Measurements from ENCODE around the gene ZHX3.

Gene ZHX3

DNA sequence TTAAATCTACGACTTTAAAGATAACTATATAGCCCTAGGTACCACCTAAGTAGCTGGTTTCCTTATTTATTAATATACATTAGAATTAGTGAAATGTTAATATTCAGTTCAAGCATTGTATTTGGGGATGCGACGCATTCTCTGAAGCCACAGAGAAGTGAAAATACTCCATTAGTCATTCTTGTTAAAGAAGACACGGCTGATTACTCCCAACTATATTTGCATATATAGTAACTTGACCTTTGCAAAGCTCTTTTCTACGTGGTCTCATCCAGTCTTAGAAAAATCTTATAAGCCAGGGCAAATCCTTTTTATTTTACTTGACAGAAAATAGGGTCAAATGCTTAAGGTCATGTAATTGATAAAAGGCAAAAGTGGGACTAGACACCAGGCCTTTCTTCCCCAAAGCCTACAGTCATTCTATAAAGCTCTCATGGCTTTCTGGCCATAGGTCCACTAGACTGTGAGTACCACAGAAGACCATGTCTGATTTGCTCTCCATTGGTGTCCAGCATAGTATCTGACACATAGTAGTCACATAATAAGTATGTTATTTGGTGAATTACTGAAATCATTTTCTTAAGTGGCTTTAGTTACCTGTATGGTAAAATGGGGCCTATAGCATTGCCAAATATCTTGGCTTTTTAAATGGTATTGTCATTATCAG, 11.3 kb downstream of the ZHX3 start:
- in situ Hi-C loops (cut with MboI; ENCODE audit: low sequenced_read_pairs), result no loop called here

DNA sequence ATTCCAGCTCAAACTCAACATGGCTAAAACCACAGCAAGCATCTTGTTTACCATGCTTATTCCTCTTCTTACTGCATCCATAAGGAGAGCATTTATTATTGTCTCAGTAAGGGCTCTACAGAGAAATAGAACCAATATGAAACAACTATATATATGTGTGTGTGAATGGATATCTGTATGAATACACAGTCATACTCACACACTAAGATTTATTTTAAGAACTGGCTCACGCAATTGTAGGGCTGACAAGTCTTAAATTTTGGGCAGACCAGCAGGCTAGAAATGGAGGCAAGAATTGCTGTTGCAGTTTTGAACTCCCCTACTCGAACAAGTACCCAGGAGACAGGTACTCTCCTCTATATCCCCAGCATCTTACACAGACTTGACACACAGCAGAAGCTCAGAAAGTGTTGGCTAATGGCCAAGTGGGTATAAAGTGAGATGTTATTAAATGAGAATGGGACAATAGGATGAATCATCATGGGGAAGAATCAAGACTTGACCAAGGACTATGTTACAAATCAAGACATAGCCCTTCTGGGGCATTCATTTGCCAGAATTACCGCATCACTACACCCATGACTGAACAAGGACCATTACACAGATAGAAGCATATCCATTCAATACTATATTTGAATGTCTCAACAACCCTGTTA, 13.0 kb downstream of the ZHX3 start:
- in situ Hi-C loops (cut with MboI; ENCODE audit: low sequenced_read_pairs), result no loop called here

DNA sequence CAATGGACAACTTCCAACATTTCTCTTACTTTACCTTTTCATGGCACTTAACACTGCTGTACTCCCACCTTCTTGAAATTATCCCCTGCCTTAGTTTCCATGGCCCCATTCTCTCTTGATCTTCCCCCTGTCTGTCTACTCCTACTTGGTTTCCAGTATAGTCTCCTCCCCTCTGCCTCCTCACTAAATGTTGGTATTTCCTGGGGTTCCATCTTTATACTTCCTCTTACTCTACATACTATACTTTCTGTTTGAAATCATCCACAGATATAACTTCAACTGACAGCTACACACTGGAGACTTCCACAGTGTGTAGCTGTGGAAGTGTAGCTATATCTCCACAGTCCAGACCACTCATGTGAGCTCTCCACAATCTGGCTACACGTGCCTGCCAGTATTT, 13.5 kb downstream of the ZHX3 start:
- in situ Hi-C loops (cut with MboI; ENCODE audit: low sequenced_read_pairs), result no loop called here

DNA sequence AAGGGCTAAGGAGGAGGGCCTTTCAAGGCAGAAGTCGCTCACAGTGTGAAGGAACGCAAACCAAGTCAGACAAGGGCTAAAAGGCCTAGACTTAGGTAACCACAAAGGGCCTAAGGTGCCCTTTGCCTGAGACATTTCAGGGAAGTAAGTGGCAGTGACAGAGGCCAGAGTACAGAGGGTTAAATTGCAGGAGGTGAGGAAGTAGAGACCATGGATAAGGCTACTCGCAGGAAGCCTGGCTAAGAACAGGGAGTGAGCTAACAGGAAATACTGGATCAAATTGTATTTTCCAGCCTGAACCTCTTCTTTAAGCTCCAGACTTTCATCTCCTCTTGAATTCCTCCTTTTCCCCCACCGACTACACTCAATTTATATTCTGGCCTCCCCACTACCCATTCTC, 16.6 kb downstream of the ZHX3 start:
- in situ Hi-C loops (cut with MboI; ENCODE audit: low sequenced_read_pairs), result no loop called here

DNA sequence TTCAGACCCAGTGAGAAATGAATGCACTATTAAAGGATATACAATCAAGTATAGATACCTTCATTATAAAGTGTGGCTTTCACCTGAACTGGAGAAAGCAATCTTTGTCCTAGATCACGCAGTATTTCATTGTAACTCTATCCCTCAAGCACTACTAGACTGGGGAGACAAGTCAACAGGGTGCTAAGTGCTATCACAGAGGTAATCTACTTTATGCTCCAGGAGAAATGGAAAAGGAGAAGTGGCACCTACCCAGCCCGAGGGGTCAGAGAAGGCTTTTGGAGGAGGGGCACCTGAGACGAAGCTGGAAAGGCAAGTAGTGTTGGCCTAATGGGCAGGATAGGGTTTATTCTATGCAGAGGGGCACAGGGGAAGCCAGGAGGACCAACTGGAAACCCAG, 17.1 kb downstream of the ZHX3 start:
- in situ Hi-C loops (cut with MboI; ENCODE audit: low sequenced_read_pairs), result no loop called here

DNA sequence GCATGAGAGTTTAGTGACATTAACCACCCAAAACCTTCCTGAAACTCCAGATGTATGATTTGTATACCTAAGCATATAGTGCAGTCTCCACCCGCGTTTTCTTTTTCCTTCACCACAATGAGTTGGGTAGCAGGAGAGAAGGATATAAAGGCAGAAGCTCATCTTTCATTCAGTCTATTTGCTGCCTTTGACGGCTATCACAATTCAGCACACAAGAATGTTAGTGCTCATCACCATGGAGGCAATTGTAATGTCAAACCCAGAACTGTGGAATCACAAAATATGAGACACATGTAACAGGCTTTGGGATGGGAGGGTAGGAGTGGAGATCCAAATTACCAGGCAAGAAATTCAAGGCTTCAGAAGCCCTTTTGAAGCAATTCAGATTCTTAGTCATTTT, 17.6 kb downstream of the ZHX3 start:
- in situ Hi-C loops (cut with MboI; ENCODE audit: low sequenced_read_pairs), result no loop called here

DNA sequence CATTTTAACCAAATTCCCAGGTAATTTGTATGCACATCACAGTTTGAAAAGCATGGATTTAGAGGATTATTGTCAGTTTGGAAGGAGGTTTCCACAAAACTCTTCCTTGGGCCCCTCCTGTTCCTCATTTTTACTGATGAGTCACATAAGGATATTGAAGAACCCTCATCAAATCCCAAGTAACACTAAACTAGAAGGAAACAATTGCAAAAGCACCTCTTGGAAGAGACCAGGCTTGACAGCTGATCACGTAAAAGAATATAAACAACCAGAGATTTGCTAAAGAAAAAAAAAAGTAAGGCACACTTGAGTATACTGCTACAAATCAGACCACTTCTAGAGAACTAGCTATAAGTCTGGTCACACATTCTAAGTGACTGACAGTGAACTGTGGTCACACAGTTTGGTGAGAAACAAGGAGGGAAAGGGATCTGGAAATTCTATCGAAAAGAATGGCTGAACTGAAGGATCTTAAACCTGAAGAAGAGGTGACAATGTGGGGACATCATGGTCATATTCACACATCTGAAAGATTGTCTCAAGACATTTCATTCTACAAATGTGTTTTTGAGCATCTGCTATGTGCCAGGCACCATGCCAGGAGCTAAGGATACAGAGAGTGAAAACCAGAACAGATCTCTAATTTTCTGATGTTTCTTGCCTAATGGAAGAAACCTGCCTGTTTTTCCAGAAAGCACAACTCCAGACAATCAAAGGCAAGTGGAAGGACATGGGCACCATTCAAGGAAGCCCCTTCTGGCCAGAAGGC, 24.1 kb downstream of the ZHX3 start:
- in situ Hi-C loops (cut with MboI; ENCODE audit: low sequenced_read_pairs), result no loop called here

DNA sequence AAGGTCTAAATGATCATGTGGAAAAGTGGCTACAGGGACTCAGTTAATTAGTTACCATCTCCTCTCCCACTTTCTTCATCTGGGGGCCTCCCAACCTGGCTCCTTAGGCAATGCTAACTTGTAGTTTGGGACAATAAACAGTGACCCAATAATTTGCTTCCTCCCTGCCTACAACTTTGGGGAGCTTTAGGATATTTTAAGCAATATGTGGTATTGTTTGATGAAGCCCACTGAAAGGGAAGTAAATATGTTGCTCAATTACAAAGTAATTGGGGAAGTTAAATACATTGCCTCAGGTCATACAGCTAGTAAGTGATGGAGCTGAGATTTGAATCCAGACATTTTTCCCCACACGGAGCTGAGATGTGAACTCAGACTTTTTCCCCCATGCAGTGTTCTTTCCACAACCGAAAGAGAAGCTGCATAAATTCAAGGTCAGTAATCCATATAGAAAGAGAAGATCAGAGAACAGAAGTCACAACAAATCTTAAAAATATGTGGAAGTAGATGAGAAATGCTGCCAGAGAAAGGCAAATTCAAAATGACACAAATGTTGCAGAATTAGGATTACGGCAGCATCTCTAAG, 26.6 kb downstream of the ZHX3 start:
- in situ Hi-C loops (cut with MboI; ENCODE audit: low sequenced_read_pairs), result no loop called here

DNA sequence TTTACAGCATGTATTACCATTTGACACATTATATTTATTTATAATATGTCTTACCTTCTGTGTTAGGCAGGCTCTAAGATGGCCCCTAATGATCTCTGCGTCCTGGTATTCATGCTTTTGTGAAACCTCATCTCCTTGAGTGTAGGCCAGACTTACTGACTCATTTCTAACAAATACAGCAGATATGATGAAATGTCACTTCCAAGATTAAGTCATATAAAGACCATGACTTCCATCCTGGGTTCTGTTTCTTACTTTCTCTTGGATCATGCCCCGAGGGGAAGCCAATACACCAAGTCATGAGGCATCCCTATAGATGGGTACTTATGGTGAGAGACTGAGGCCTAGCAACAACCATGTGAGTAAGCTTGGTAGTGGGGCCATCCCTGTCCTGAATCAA, 30.2 kb downstream of the ZHX3 start:
- in situ Hi-C loops (cut with MboI; ENCODE audit: low sequenced_read_pairs), result no loop called here

DNA sequence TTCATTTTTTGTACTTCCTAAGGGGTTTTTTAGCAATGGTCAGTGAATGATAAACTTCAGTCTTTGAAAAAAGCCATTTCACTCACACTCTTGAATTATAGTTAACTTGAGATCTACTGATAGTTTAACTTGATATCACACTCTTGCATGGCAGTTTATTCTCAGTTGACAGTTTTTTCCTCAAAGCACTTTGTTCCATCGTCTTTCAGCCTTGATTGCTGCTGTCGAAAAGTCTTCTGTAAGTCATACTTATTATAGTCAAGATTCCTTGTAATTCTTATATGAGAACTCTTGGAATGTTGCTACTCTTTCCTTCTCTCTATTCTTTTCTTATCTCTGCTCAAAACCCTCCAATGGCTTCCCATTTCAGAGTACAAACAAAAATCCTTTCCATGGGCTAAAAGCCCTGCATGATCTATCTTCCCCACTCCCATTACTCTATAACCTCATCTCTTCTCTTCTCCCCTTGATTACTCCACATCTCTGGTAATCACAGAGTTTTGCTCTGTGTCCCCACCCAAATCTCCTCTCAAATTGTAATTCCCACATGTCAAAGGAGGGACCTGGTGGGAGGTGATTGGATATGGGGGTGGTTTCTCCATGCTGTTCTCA, 31.2 kb downstream of the ZHX3 start:
- in situ Hi-C loops (cut with MboI; ENCODE audit: low sequenced_read_pairs), result no loop called here

DNA sequence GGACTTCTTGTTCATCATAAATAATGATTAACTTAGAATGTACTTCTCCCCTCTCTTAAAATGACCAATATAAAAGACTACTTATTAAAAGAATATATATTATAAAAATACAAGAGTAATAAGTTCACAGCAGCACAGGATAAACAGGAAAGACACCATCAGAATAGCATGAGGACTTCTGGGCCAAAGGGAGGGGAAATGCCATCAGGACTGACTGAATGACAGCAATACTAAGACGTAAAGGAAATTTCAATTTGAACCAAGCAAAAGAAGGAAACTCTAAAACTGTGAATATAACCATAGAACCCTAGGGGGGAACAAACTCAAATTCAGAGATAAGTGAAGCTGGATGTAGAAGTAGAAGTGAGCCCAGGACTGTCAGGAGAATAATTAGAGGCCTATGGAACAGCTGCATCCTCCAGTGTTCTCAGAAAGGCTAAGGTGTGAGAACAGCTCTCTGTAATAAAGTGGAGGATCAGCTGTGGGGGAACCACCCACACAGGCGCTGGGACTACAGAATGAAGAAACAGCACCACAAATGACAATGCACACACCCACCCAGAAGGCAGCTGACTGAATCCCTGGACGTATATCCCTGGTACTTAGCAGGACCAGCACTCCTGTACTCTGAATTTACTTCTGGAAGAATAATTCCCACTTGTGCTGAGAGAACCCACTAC, 37.8 kb downstream of the ZHX3 start:
- in situ Hi-C loops (cut with MboI; ENCODE audit: low sequenced_read_pairs), result no loop called here

DNA sequence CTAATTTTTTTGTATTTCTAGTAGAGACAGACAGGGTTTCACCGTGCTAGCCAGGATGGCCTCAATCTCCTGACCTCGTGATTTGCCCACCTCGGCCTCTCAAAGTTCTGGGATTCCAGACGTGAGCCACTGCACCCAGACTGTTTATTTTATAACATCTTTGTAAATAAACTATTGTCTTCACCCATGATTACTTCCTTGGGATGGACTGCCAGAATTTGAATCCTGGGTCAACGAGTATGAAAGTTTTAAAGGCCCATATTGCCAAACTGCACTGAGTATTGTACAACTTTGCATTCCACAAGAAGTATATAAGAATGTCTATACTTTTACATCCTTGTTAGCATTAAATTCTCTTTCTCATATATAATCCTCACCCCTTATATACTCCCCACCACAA, 38.6 kb downstream of the ZHX3 start:
- in situ Hi-C loops (cut with MboI; ENCODE audit: low sequenced_read_pairs), result no loop called here

DNA sequence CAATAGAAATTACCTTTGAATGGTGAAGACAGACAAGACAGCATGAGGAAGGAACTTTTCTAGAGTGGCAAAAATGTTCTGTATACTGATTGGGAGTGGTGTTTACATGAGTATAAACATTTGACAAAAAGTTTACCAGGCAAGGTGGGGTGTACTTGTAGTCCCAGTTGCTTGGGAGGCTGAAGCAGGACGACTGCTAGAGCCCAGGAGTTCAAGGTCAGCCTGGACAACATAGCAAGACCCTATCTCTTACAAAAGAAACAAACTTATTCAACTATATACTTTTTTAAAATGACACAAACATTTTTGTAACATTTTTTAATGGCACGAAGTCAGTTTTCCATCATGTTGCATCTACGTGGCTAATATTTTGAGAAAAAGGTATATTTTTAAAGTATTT, 40.5 kb downstream of the ZHX3 start:
- in situ Hi-C loops (cut with MboI; ENCODE audit: low sequenced_read_pairs), result no loop called here

DNA sequence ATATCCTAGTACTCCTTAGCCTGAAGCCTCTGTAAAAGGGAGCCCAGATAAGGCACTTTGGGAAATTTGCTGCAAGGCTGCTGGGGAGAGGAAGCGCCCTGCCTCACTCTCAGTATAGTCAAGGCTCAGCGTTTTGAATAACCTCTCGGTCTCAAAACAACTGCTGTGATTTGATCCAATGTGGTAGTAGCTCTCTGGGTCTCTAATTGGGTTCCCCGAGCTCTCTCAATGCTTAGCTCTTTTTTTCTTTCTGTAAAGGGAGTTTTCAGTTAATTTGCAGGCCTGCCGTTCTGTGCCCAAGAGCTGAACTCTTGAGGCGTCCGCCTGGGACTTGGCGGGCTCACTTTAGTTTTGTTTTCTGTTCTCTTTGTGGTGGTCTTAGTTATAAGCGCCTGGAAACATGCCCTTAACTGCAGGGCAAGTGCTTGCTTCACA, 41.2 kb downstream of the ZHX3 start:
- in situ Hi-C loops (cut with MboI; ENCODE audit: low sequenced_read_pairs), result no loop called here

DNA sequence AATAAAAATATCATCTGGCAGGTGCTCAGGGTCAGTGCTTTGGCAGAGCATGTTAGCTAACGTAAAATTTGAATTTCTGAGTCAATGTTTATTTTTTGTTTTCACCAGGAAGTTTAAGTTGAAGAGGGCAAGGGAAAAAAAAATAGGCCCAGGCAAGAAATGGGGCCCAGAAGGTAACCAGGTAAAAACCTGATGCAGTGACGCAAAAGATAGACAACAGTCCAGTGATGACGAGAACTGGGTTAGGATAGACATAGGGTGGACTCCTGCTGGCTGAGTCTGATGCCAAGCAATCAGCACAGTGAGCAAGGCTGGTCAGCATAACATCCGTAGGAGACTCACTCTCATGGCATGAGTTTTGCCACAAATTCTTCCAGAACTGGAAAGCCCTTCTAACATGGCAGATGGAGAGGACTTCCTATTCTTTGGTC, 42.2 kb downstream of the ZHX3 start:
- in situ Hi-C loops (cut with MboI; ENCODE audit: low sequenced_read_pairs), result no loop called here

DNA sequence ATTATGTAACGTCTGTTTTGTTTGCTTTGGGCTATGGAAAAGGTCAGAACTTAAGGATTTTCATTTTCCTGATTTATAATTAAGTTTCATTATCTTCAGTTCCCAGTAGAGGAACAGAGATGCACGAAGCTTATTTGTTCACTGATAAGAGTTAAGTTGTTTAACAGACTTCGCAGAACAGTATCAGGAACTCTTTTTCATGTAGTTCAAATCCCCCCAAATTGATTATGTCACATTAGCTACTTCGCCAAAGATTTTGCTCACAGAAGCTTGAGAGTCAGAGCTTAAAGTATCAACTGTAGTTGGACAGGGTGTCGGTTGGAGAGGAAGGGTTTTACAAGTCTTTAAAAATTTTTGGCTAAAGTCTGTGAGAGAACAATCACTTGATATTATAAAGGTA, 43.4 kb downstream of the ZHX3 start:
- in situ Hi-C loops (cut with MboI; ENCODE audit: low sequenced_read_pairs), result no loop called here

DNA sequence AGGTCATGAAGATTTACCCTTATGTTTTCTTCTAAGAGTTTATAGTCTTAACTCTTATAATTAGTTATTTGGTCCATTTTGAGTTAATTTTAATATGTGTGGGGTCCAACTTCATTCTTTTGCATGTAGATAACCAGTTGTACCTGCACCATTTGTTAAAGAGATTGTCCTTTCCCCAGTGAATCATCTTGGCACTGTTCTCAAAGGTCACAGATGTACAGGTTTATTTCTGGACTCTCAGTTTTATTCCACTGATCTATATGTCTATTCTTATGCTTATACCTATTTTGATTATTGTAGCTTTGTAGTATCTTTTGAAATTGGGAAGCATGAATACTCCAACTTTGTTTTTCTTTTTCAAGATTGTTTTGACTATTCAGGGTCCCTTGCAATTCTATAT, 44.1 kb downstream of the ZHX3 start:
- in situ Hi-C loops (cut with MboI; ENCODE audit: low sequenced_read_pairs), result no loop called here

DNA sequence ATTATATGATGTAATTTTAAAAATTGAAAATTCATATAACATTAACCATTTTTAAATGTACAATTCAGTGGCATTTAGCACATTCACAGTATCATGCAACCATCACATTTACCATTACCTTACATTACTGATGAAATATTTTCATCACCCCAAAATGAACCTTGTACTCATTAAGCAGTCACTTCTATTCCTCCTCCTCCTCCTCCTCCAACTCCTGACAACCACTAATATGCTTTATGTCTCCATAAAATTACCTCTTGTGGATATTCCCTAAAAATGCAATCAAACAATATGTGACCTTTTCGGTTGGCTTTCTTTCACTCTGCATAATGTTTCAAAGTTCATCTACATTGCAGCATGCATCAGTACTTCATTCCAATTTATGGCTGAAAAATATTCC, 45.2 kb downstream of the ZHX3 start:
- in situ Hi-C loops (cut with MboI; ENCODE audit: low sequenced_read_pairs), result no loop called here

DNA sequence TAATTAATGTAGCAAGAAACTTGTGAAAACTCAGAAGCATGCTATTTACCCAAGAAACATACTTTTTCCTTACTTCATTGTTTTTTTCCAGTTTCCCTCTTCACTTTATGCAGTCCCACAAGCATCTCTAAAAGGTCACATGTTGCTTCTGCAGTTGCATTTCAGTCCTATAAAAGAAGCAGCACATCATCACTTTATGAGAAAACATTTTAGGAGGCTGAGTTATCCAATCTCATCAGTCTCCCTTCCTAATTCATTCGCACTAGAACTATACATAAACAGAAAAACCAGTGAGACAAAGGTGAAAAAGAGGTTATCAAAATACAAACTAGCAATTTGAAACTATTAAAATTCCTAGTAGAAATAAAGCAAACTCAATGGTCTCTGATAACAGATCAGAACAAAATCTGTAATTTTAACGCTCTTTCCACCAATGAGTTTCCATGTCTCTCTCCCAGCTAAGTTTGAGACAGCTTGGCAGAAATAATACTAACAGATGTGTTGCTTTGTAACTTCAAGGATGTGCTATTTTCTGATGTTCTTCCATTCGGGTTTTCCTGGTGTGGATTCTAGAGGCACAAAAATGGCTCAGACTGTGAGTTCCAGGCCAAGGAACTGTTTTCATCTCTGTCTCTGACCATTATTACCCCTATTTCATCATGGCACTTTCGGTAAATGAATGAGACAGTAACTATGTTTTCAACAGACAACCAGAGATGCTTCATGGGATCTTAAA, 48.4 kb downstream of the ZHX3 start:
- in situ Hi-C loops (cut with MboI; ENCODE audit: low sequenced_read_pairs), result no loop called here

DNA sequence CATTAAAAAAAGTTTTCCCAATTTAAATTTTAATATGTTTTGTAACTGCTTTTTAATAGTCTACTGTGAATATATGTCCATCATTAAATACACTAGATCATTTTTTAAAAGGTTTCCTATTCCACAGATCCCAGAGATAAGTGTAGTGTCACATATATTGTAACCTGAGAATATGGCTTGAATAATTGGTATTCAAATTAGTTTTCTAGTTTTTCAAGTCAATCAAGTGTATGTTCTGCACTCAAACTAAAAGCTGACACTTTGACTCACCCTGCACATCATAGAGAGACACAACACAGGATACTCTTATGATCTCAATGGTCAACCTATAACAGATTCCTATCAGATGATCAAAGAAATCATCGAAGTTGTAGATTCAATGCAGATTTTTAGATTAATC, 49.1 kb downstream of the ZHX3 start:
- in situ Hi-C loops (cut with MboI; ENCODE audit: low sequenced_read_pairs), result no loop called here
